ENCODE results near the gene DMP1.

- no peak for TF ChIP-seq GATA2 (IDR thresholded peaks at IDR 0.05; ENCODE audit: low read depth, low read length)
- TF ChIP-seq GATA3 (IDR thresholded peaks at IDR 0.05; ENCODE audit: low read depth, low read length): no peak
These were observed 27.7 kb downstream of the DMP1 start for GRCh38 chr4:87677731-87678130.
